Activated naive CD4-positive, alpha-beta T cell (primary cell): ENCODE results near the gene PABPN1L.

Experiments
- DNase-seq, 4 experiments: peaks; one replicate each; lab custom pipeline; 2025; lab: John Stamatoyannopoulos, UW

The PABPN1L gene

DNA sequence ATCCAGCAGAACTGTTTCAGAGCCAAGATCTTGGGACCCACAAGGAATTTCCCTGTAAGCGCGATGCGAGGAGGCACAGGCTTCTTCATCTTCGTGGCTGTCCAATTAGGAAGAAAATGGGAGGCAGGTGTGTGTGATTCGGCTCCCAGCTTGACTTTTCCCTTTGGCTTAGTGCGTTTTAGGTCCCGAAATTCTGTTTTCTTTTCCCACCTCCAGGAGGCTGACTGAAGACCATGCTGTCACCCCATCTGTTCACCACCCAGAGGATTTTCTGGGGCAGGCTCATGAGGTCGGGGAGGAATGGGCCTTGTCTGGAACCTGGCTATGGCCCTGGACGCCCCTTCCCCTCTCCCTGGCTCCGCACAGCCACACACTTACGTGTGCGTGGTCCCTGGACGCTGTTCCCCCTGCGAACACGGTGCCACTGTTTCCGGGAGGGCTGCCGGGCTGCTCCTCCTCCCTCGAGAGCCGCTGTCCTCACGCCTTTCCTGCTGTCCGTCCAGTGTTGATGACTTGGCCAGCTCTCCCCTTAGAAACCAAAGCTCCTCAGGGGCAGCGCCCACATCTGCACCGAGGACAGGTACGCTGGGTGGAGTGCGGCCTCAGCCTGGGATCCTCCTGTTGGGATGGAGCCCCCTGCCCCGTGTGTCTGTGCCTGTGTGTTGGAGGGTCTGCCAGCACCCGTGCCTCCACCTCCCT, 2.7 kb upstream of the PABPN1L start:
- DNase-seq, result no peak

DNA sequence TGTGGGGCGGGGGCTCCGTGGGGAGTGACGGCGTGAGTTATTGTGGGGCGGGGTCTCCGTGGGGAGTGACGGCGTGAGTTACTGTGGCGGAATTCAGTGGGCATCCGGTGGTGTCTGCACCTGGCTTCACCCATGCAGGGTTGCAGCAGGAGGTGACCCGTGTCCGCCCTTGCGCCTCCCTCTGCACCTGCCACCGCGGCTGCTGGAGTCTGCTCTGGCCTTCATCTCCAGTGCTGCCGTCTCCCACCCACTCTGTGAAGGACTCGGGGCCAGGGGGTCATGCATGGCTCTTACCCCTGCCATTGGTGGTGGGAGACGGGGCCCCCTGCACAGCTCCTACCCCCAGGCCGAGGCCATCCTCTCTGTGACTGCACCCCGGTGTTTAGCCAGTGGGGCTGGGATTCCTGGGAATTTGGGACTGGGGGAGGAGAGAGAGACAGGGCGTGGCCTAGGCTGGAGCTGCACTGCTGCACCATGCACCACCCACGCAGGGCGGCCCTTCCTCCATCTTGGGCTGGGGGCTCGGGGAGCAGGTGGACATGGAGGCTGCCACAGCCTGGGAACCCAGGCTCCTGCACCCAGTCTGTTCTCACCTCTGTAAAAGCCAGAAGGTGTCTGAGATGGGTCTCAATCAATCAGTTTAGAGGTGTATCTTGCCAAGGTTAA, 1.3 kb upstream of the PABPN1L start:
- no peak for DNase-seq

GRCh38 chr16:88865742-88866141, 718 bp downstream of the PABPN1L start:
- DNase-seq, result no peak

- no peak for DNase-seq
Observed at GRCh38 chr16:88865310-88865709, 1.1 kb downstream of the PABPN1L start.

GRCh38 chr16:88864521-88864920, 1.9 kb downstream of the PABPN1L start:
- DNase-seq, result no peak

- DNase-seq, result no peak
Observed at GRCh38 chr16:88864099-88864498, 2.4 kb downstream of the PABPN1L start.

DNA sequence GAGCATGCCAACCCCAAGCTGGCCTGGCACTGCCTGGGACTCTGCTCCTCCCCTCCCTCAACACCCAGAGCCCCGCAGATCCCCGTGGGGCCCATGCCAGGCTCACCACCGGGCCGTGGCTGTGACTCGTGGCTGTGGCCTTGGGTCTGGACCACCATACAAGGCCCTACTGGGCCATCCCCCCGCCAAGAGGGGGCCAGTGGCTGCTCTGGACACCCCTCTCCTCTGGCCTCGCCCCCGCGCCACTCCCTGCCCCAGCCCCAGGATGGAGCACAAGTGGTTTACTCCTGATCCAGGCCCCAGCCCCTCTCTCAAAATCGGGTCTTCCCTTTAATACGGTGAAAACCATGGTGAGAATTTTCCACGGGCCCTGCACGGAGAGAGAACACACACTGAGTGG, 3.0 kb downstream of the PABPN1L start:
- DNase-seq, result no peak

- no peak for DNase-seq
Observed at GRCh38 chr16:88862968-88863367, 3.5 kb downstream of the PABPN1L start.

DNA sequence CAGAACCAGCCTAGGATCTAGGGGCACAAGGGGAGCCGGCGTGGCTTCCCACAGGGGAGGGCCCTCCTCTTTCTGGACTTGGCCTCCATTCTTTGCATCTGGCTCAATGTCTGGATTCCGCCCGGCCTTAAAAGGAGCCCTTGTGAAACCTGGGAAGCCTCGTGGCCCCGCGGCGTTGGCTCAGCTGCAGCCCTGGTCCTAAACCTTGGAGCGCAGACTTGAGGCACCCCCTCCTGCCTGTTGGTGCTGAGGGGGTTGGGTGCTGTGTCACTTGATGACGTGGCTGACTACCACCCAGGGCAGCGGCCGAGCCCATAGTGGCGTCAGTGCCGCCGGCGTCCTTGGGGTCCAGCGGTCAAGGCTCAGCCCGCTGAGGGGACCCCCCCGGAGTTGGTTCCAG, 5.1 kb downstream of the PABPN1L start:
- no peak for DNase-seq

- no peak for DNase-seq
Observed at GRCh38 chr16:88859381-88860091, 6.9 kb downstream of the PABPN1L start.

DNA sequence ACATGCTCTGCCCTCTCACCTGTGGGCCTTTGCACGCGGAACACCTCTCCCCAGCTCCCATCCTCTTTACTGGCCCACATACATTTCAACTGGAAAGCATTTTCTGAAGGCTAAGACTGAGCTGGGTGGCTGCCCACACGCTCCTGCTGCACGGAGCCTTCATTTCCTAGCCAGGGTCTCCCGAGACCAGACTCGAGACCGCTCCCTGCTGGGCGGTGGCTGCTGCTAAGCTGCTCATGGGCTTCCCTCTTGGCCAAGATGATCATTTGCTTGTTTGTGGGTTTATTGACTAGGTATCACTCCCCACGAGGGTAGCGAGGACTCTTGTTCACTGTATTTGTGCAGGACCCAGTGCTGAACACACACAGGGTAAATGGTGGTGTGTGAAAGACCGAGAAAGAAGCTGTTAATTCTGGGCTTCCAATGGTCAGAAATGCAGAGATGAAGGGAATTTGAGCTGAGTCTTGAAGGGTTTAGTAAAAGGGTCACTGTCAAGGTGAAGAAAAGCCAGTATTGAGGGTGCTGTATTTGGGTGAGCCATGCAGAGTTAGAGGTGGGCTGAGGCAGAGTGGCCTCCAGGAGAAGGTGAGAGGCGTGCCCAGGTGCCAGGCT, 8.6 kb downstream of the PABPN1L start:
- peak in 3 of 4 experiments; percentile 25 to 69 (median 49) for DNase-seq

GRCh38 chr16:88856828-88857727, 9.4 kb downstream of the PABPN1L start, which contains the start of the genes GALNS and TRAPPC2L:
GALNS (minus strand) TSS chr16:88856947; CDS start chr16:88856877, 70 bp downstream.
TRAPPC2L (plus strand) TSS chr16:88857127; CDS start chr16:88857151, 24 bp downstream.
- DNase-seq, result peak; percentile 97 to 99 (median 98)

DNA sequence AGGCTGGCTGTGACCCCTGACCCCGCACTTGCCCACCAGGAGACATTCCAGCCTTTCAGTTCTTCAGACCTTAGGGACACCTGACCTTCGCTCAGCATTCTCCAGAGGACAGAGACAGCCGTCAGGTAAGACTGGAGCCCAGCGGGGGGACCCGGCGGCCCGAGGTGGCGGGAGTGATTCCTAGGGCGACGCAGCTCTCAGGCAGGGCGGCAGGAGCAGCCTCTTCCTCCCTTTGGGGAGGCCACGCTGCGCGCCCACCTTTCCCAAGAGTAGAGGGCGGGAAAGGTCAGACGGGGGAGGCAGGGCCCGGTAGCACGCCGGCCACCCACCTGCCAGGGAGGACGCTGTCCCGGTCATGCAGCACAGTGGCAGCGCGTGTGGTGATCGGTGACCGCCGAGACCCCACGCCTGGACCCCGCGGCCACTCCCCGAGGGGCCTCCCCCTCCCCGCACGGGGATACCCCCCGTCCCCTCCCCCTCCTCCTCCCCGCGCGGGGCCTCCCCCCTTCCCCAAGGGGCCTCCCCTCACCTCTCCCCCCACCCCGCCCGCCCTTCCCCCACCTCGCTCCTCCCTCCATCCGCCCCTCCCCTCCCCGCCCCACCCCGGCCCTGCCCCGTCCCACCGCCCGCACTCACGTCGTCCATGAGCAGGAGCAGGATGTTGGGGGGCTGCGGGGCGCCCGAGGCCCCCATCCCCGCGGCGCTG, 10.2 kb downstream of the PABPN1L start:
- DNase-seq, result no peak

GRCh38 chr16:88855736-88856121, 10.7 kb downstream of the PABPN1L start:
- no peak for DNase-seq

- no peak for DNase-seq
Observed at GRCh38 chr16:88855176-88855575, 11.3 kb downstream of the PABPN1L start.

DNA sequence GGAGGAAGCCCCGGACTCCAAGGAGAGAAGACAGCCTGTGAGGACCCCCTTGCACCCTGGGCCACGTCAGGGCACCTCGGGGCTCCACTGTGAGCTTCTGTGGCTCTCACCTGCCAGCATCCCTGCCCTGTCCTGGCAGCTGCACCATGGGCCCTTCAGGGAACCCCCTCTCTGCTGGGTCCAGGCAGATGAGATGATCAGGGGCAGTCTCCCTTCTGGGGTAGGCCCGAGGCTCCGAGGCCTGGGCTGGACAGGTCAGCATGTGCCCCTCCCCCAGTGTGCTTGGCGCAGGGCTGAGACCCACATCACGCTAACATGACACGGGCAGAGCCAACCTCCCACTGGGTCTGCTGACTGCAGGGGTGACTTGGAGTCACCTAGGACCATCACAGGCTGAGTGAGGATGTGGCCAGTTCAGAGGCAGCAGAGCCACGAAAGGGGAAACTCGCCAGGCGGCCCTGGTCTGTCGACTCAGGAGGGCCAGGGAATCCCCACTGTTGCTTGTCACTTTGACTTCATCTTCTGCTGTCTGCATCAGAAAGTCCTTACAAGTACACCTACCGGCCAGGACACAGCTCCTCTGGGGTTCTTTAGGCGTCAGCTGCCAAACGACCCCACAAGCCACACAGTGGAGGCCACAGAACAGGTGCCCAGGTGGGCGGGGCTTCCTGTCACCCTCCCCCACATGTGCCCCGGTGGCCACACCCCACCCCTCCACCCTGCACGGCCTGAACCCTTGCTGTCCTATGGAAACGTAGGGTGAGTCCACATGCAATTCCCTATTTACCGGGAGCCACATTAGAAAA, 12.0 kb downstream of the PABPN1L start:
- no peak for DNase-seq

DNA sequence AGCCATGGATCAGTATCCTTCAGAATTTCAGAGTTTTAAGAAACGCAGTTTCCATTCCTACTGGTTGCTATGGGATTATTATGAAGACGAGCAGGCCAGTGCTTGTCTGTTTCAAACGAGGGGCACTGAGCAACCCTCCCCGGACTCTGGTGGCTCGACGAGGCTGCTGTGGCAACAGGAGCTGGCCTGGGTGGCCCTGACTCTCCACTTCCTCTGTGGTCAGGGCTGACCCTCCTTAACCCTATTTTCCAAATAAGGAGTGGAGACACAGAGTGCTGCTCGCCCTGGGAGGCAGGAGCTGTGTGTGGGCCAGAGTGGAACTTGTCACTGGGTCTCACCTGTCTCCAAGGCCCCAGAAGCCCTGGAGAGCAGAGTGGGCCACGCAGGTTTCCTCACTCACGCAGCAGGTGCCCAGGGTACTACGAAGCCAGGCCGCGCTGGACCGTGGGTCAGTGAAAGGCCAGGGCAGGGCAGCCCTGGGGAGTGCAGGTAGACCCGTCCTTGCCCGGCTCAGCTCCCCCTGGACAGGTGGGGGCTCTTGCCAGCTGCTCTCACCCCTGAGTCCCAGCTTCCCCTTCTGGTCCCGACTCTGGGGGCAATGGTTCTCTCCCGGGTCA, 13.0 kb downstream of the PABPN1L start:
- DNase-seq, result no peak

- DNase-seq, result no peak
Observed at GRCh38 chr16:88851616-88852015, 14.8 kb downstream of the PABPN1L start.

GRCh38 chr16:88850531-88851199, 15.8 kb downstream of the PABPN1L start:
- DNase-seq, result no peak
